Measurements from ENCODE around the gene SAYSD1.

Gene SAYSD1

GRCh38 chr6:39102821-39103136 lies 12.2 kb downstream of the SAYSD1 start:
- H3K27me3 ChIP-seq (ENCODE audit: insufficient read depth, low read length), result no peaks in the 10 kb centered on the region
- H3K36me3 ChIP-seq (ENCODE audit: control insufficient read depth in 1 of 2, insufficient read depth in 2 of 2, low read length in 2 of 2), result no peaks in the 10 kb centered on the region
- H4K8ac ChIP-seq (ENCODE audit: low read depth, low read length), result no peak overlapping the region
- no peak overlapping the region for H2BK5ac ChIP-seq (ENCODE audit: low read depth, low read length, poor library complexity)
- H3K4me1 ChIP-seq (ENCODE audit: control insufficient read depth in 1 of 2, insufficient read depth in 2 of 2, low read length in 2 of 2), result no peaks in the 10 kb centered on the region
- no peak for DNase-seq
- H3K27ac ChIP-seq (ENCODE audit: low read depth, low read length), result no peak overlapping the region
- no peak overlapping the region for H2AFZ ChIP-seq (ENCODE audit: insufficient read depth, low read length, poor library complexity)
- H3K4ac ChIP-seq (ENCODE audit: low read depth, low read length), result no peak overlapping the region
- no peak overlapping the region for H3K9ac ChIP-seq (ENCODE audit: low read length)
- no peak overlapping the region for H4K12ac ChIP-seq (ENCODE audit: low read depth, low read length)
- H3K23ac ChIP-seq (ENCODE audit: low read length), result no peak overlapping the region
- H2BK120ac ChIP-seq (ENCODE audit: insufficient read depth, low read length, poor library complexity), result no peak overlapping the region
- H3K18ac ChIP-seq (ENCODE audit: low read length), result no peak overlapping the region
- H2BK12ac ChIP-seq (ENCODE audit: low read length), result no peak overlapping the region
- H3K79me2 ChIP-seq (ENCODE audit: control insufficient read depth, insufficient read depth, low read length, poor library complexity), result no peaks in the 10 kb centered on the region
- no peaks in the 10 kb centered on the region for H3K9me3 ChIP-seq (ENCODE audit: insufficient read depth, low read depth, low read length)
- no peak overlapping the region for H4K91ac ChIP-seq (ENCODE audit: low read depth, low read length)
- no peaks in the 10 kb centered on the region for H3K79me1 ChIP-seq (ENCODE audit: low read length)
- H3K4me2 ChIP-seq (ENCODE audit: low read length), result no peak overlapping the region
- no peak overlapping the region for H2AK5ac ChIP-seq (ENCODE audit: low read length)
- H3K4me3 ChIP-seq (ENCODE audit: low read depth, low read length), result no peak overlapping the region
- no CpG with 5 or more reads among the region's 1 CpG for WGBS (ENCODE audit: extremely low coverage, insufficient coverage, insufficient read length)
- no peak overlapping the region for H3K14ac ChIP-seq (ENCODE audit: low read length)

- Histone ChIP-seq H2BK12ac (ENCODE audit: low read length) (no peak overlapping the region), H4K12ac (ENCODE audit: low read depth, low read length) (no peak overlapping the region), H3K79me1 (ENCODE audit: low read length) (no peaks in the 10 kb centered on the region), H3K36me3 (ENCODE audit: control insufficient read depth in 1 of 2, insufficient read depth in 2 of 2, low read length in 2 of 2) (no peaks in the 10 kb centered on the region), H3K9me3 (ENCODE audit: insufficient read depth, low read depth, low read length) (no peaks in the 10 kb centered on the region), H3K4me3 (ENCODE audit: low read depth, low read length) (no peak overlapping the region), H2AFZ (ENCODE audit: insufficient read depth, low read length, poor library complexity) (no peak overlapping the region), H3K27ac (ENCODE audit: low read depth, low read length) (no peak overlapping the region), H2BK120ac (ENCODE audit: insufficient read depth, low read length, poor library complexity) (no peak overlapping the region), H3K4ac (ENCODE audit: low read depth, low read length) (no peak overlapping the region), H3K79me2 (ENCODE audit: control insufficient read depth, insufficient read depth, low read length, poor library complexity) (no peaks in the 10 kb centered on the region), H3K4me1 (ENCODE audit: control insufficient read depth in 1 of 2, insufficient read depth in 2 of 2, low read length in 2 of 2) (no peaks in the 10 kb centered on the region), H3K23ac (ENCODE audit: low read length) (no peak overlapping the region), H3K14ac (ENCODE audit: low read length) (no peak overlapping the region), H2AK5ac (ENCODE audit: low read length) (no peak overlapping the region), H4K91ac (ENCODE audit: low read depth, low read length) (no peak overlapping the region), H4K8ac (ENCODE audit: low read depth, low read length) (no peak overlapping the region), H3K4me2 (ENCODE audit: low read length) (no peak overlapping the region), H3K27me3 (ENCODE audit: insufficient read depth, low read length) (no peaks in the 10 kb centered on the region), H2BK5ac (ENCODE audit: low read depth, low read length, poor library complexity) (no peak overlapping the region), H3K9ac (ENCODE audit: low read length) (no peak overlapping the region), H3K18ac (ENCODE audit: low read length) (no peak overlapping the region)
- DNase-seq, result peak; percentile 18 to 70
- WGBS (ENCODE audit: extremely low coverage, insufficient coverage, insufficient read length), result no CpG with 5 or more reads among the region's 12 CpGs
These were observed 12.7 kb downstream of the SAYSD1 start for GRCh38 chr6:39102071-39102820.

- DNase-seq, result no peak
- Histone ChIP-seq H3K79me2 (ENCODE audit: control insufficient read depth, insufficient read depth, low read length, poor library complexity) (no peaks in the 10 kb centered on the region), H2AK5ac (ENCODE audit: low read length) (no peak overlapping the region), H2BK120ac (ENCODE audit: insufficient read depth, low read length, poor library complexity) (no peak overlapping the region), H3K23ac (ENCODE audit: low read length) (no peak overlapping the region), H2BK12ac (ENCODE audit: low read length) (no peak overlapping the region), H3K18ac (ENCODE audit: low read length) (no peak overlapping the region), H2AFZ (ENCODE audit: insufficient read depth, low read length, poor library complexity) (no peak overlapping the region), H4K12ac (ENCODE audit: low read depth, low read length) (no peak overlapping the region), H3K9me3 (ENCODE audit: insufficient read depth, low read depth, low read length) (no peaks in the 10 kb centered on the region), H3K27ac (ENCODE audit: low read depth, low read length) (no peak overlapping the region), H4K8ac (ENCODE audit: low read depth, low read length) (no peak overlapping the region), H3K4ac (ENCODE audit: low read depth, low read length) (no peak overlapping the region), H3K4me3 (ENCODE audit: low read depth, low read length) (no peak overlapping the region), H3K4me1 (ENCODE audit: control insufficient read depth in 1 of 2, insufficient read depth in 2 of 2, low read length in 2 of 2) (no peaks in the 10 kb centered on the region), H3K36me3 (ENCODE audit: control insufficient read depth in 1 of 2, insufficient read depth in 2 of 2, low read length in 2 of 2) (no peaks in the 10 kb centered on the region), H3K14ac (ENCODE audit: low read length) (no peak overlapping the region), H2BK5ac (ENCODE audit: low read depth, low read length, poor library complexity) (no peak overlapping the region), H4K91ac (ENCODE audit: low read depth, low read length) (no peak overlapping the region), H3K79me1 (ENCODE audit: low read length) (no peaks in the 10 kb centered on the region), H3K4me2 (ENCODE audit: low read length) (no peak overlapping the region), H3K9ac (ENCODE audit: low read length) (peak overlapping the region; percentile 9), H3K27me3 (ENCODE audit: insufficient read depth, low read length) (no peaks in the 10 kb centered on the region)
- no CpG with 5 or more reads among the region's 3 CpGs for WGBS (ENCODE audit: extremely low coverage, insufficient coverage, insufficient read length)
These were observed 14.6 kb downstream of the SAYSD1 start for GRCh38 chr6:39100358-39100757.

- H3K27ac ChIP-seq (ENCODE audit: low read depth, low read length), result no peak overlapping the region
- no peak overlapping the region for H2BK5ac ChIP-seq (ENCODE audit: low read depth, low read length, poor library complexity)
- H2BK12ac ChIP-seq (ENCODE audit: low read length), result no peak overlapping the region
- no peak overlapping the region for H3K18ac ChIP-seq (ENCODE audit: low read length)
- H3K4ac ChIP-seq (ENCODE audit: low read depth, low read length), result no peak overlapping the region
- no peak for DNase-seq
- no peaks in the 10 kb centered on the region for H3K36me3 ChIP-seq (ENCODE audit: control insufficient read depth in 1 of 2, insufficient read depth in 2 of 2, low read length in 2 of 2)
- no peak overlapping the region for H4K8ac ChIP-seq (ENCODE audit: low read depth, low read length)
- H3K4me2 ChIP-seq (ENCODE audit: low read length), result no peak overlapping the region
- H3K9me3 ChIP-seq (ENCODE audit: insufficient read depth, low read depth, low read length), result no peaks in the 10 kb centered on the region
- H4K12ac ChIP-seq (ENCODE audit: low read depth, low read length), result no peak overlapping the region
- no peak overlapping the region for H3K4me3 ChIP-seq (ENCODE audit: low read depth, low read length)
- no peaks in the 10 kb centered on the region for H3K27me3 ChIP-seq (ENCODE audit: insufficient read depth, low read length)
- H3K79me1 ChIP-seq (ENCODE audit: low read length), result no peaks in the 10 kb centered on the region
- H2AK5ac ChIP-seq (ENCODE audit: low read length), result no peak overlapping the region
- H2BK120ac ChIP-seq (ENCODE audit: insufficient read depth, low read length, poor library complexity), result no peak overlapping the region
- no peak overlapping the region for H3K9ac ChIP-seq (ENCODE audit: low read length)
- no peaks in the 10 kb centered on the region for H3K79me2 ChIP-seq (ENCODE audit: control insufficient read depth, insufficient read depth, low read length, poor library complexity)
- no peak overlapping the region for H4K91ac ChIP-seq (ENCODE audit: low read depth, low read length)
- H2AFZ ChIP-seq (ENCODE audit: insufficient read depth, low read length, poor library complexity), result no peak overlapping the region
- H3K14ac ChIP-seq (ENCODE audit: low read length), result no peak overlapping the region
- H3K23ac ChIP-seq (ENCODE audit: low read length), result no peak overlapping the region
- H3K4me1 ChIP-seq (ENCODE audit: control insufficient read depth in 1 of 2, insufficient read depth in 2 of 2, low read length in 2 of 2), result no peaks in the 10 kb centered on the region
These were observed 19.4 kb downstream of the SAYSD1 start for GRCh38 chr6:39095578-39095977.

Data from trophoblast cell (in vitro differentiated cells and primary cell).